GM21786 (cell line): ENCODE results near the gene CTNND2.

Experiments
- ATAC-seq: cut with Tn5 transposase; IDR thresholded peaks from one replicate; pipeline ENCODE4 v1.9.1; 2021; ENCODE audit not compliant: unreplicated experiment

The CTNND2 gene

DNA sequence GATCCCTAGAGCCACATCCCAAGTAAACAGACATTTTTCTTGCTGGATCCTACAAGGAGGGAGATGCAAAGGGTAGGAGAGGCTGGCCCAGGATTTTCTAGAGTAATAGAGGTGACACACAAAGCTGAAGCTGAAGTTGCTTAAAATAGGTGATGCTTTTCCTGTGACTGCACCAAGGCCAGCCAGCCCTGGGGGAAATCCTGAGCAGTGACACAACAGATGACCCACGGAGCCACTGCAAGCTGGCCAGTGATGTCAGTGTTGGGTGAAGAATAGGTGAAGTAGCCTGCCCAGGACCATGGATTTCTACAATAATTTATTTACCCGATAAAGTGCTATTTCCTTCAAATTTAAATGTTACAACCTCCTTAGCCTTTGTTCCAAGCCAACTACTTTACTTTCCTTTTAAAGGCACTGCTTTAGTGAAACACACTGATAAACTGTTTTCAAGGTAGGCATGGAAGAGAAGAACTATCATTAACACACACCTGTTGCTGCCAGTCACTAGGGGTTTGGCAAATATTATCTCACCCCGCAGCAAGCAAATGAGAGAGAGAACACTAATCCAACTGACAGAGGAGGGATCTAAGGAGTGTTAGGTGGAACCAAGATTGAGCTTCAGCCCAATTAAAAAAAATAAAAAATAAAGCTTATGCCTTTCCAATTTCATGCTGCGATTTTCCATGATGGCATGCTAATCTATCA lies 123.5 kb downstream of the CTNND2 start:
- ATAC-seq = no peak

DNA sequence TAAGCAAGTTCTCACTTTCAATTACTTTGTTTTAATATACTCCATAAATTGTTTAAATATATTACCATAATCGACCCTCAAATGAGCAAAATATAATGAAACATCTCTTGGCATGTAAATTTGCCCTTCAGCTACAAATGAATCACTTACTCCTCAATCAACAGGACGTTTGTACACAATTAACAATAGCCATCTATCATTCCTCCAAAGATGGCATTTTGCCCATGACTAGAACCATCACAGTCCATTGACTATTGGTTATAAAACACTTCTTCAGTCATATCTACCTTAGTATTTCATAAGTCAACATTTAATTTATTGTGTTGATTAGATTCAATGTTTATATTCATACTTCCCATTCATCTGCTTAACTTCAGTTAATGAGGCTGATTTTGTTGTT lies 127.2 kb downstream of the CTNND2 start:
- no peak for ATAC-seq

DNA sequence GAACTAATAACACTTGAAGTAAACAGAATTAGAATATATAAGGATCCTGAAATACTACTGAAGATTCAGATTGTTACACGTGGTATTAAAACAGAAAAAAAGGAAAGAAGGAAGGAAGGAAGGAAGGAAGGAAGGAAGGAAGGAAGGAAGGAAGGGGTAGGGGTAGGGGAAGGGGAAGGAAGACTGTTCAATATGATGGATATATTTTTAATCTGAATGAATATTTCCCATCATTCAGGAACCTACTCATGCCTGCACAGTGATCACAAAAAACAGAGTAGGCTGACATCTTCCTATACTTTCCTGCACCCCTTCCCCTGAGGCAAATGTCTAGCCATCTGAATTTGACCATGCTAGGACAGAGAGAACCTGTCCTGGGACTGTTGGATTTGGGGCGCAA lies 133.9 kb downstream of the CTNND2 start:
- no peak for ATAC-seq

DNA sequence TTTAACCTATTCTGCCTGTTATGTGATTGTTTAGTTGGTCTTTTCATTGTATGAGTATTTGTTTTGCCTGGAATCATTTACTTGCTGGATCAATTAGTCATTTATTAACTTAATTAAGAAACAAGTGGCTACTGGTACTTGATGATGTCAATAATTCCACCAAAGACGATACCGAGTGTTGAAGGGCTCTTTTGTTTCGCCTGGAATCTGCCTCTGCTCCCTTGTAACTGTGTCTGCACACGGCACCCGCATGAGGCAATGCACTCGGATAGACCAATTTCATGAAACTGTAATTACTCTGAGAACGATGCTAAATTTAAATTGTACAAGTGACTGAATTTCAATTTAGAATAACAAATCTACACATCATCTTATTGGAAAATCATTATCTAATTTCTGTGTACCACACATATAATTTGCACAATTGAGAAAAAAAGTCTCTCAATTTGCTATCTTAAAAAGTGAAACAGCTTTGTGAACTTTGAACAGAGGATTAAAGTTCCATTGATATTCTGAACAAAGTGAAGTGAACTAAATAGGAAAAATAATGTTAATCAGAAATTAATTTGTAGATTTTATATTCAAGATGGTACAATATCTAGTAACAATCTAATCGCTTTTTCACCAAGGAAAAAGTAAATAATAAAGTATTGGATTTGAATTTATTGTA lies 143.2 kb downstream of the CTNND2 start:
- ATAC-seq = no peak

DNA sequence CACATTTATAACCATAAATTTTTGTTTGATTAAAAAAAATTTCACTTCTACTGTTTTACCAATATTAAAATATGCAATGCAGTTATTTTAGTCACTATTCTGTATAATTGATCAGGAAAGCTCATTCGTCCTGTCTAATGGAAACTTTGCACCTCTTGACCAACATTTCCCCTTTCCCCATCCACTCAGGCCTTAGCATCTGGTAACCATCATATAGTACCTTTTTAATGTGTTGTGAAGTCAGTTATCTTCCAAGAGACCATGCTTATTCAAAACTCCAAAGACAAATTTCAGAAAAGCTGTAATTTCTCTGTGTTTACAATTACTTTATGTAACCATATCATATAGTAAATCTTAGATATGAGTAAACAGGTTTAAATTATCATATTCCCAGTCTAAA lies 145.9 kb downstream of the CTNND2 start:
- no peak for ATAC-seq

DNA sequence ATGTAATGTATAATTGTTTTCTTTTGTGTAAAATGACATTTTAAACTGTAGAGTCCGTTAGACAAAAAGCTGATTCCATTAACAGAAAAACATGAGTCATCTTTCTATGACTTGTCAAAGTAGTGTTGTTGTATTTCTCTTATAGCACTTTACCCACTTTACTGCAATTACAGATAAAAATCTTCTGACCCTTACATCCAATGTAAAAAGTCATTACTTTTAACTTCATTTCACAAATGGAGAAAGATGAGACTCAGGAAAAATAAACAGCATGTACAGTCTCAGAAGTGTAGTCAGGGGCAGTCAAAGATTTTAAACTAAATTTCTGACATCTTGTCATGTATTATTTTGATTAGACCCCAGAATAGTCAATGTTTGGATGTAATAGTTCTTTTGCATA lies 146.6 kb downstream of the CTNND2 start:
- no peak for ATAC-seq

DNA sequence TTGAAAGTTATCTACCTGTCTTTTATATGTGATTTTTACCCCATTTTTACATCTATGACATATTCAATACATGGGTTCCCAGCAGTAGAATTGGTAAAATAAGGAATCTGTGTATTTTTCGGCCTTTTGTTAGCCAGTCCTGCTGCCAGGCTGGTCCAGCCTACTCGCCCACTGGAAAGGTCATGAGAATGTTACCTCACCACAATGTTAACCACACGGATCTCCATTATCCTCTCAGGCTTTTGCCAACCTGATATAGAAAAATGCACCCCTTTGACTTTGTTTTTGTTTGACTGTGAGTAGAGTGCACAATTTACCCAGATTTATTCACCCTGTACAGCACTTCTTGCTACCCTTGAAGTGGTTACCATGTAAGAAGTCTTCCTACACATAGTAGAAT lies 167.2 kb downstream of the CTNND2 start:
- ATAC-seq = no peak

DNA sequence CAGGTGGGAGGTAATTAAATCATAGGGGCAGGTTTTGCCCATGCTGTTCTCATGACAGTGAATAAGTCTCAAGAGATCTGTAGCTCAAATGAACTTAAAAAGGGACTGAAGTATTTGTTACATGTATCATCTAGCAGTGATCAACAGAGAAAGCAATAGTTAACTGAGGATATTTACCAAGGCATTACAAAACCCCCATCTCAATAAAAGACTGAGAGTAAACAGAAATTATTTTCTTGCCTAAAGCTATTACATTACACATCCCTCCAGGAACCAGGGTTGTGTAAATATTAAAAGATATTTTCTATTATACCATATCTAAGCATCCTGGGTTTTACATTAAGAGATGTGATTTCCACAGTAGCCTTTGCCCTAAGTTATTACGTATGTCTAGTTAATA lies 169.9 kb downstream of the CTNND2 start:
- no peak for ATAC-seq

DNA sequence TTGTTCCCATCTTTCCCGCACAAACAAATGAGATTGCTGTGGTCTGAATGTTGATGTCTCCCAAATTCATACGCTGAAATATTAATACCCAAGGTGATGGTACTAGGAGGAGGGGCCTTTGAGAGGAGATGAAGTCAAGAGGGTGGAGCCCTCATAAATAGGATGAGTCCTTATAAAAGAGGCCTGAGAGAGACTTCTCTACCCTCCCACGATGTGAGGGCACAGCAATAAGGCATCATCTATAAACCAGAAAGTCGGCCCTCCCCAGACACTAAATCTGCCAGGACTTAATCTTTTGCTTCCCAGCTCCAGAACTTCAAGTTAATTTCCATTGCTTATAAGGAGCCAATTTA lies 170.4 kb downstream of the CTNND2 start:
- no peak for ATAC-seq

DNA sequence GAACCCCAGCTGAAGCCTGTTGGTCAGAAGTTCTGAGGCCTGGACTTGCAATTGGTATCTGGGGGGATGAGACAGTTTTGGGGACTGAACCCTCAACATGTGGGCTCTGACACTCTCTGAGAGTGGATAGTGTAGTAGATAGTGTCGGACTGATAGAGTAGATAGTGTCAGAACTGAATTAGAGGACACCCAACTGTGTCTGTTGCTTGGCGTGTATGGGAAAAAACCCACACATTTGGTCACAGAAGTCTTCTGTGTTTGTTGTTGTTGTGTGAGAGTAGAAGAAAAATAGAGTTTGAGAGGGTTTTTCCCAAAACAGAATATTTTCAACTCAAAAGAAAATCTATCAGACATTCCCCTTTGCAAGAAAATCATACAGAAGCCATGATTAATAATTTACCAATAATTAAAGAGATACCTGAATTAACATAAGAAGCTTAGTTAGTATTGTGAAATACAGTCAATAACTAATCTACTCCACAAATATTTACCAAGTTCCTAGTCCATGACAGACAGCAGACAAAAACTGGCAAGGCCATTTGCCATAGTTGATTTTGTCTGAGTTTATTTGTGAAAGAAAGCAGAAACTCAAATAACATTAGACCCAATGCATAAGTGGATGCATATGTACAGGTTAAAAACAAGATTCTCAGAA lies 170.9 kb downstream of the CTNND2 start:
- ATAC-seq = no peak

DNA sequence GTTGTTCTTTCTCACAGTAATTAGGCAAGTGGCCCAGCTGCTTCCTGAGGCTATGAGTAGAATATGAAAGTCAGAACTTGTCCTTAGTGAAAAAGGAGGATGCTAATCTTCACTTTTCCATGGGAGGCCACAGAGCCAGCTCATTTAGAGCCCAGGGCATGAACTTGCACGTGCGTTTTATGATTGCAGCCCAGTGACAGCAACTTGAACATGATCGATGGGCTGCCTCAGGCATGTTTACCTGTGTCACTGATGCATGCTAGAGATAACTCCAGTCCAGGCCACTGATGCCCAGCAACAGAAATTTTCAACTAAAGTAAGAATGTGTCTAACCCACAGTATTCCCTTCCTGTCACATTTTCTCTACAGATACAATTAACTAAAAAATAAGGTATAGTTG lies 179.3 kb downstream of the CTNND2 start:
- ATAC-seq = no peak

DNA sequence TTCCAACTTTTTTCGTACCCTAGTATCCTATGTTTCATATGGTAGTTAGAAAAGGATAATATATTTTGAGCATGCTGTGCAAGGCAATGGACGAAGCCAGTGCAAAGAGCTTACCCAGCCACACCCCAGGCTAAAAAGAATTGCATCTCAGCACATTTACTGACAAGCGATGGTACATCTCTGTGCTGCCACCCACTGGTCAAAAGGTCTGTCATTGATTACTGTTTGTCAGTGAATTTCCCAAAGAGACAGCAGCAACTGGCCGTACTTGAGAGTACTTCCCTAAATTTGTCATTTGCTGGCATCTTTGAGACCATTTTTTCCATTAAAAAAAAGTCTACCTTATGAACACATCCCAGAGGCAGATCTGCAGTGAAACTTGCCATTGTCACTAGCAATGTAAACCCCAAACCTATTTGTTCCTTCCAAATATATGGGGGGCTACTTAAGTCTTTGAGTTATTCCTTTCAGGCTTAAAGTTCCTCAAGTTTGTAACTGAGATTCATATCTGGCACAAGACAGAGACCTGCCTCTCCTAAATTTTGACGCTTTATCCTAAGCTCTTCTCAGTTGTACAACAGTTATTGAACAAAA lies 184.3 kb downstream of the CTNND2 start:
- ATAC-seq = no peak

DNA sequence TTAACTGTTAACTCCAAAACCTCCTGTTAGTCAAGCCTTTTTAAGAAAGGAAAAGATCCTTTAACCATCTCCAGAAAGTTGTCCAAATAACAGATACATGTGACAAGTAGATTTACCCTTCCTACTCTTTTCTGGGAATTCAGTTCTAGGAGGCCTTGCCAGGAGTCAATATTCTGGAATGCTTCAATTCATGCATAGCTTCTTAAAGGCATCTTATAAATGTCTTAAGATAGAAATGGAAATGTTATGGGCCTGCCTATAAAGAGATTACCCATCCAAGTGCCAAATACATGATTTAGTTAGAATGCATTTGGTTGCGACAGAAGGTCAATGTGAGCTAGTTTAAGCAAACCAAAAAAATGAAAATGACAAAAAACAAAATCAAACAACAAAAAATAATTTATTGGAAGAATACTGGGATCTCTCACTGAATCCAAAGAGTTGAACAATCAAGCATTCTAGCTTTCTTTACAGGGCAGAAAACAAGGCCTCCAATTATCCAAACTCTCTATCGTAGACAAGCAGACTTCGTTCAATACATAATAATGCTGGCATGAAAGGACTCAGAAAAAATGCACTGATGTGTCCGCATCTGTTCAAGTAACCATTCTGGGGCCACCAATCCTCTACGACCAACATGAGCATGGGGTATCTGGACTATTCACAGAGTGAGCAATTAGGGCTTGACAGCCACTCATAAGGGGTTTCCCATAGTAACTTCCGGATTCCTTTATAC lies 188.6 kb downstream of the CTNND2 start:
- no peak for ATAC-seq

DNA sequence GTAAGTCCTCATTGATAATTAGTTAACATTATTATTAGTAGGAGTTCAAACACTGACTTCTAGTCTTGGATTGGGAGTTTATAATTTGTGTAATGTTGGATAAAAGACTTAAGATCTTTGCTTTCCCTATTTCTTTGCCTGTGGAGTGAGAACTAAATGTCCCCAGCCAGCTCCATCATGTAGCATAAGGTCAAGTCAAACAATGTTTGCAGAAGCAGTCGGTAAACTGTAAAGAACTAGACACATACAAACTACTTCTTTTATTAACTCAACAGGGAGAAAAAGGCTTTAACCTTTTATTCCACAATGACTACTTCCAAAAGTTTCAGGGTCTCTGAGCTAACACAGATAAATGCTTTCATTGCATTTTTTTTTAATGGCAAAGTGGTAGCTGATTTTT lies 192.3 kb downstream of the CTNND2 start:
- no peak for ATAC-seq

DNA sequence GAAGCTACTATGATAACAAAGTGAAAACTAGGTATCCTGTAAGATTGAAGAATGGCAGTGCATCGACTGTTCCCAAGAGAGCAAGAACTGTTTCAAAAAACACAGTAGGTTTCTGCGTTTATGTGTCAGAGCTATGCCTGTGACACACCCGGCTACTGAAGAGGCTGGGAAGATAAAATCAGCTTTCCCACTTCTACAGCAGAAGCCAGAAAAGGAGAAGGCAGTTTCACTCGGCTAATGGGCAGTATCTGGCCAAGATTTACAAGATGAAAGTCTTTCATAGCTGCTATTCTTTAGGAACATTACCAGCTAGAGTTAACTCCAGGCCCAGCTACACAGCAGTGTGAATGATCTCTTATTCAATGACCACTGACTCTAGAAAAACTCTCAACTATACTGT lies 195.2 kb downstream of the CTNND2 start:
- no peak for ATAC-seq

DNA sequence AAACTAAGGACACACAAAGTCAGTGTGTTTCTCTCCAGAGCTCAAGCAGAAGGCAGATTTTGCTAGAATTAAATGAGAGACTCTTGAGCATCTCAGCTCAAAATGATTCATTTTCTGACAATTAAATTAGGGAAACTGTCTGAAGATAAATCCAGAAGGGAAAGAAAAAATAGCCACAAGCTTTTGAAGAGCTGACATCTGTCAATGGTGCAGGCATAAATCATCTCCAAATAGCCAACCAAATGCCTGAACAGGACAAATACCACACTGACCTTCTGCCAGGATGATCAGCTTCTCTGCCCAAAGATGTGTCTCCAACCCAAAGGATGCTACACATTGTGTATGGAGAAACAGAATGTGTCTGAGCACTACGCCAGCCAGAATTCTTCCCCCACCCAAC lies 199.3 kb downstream of the CTNND2 start:
- ATAC-seq = no peak

DNA sequence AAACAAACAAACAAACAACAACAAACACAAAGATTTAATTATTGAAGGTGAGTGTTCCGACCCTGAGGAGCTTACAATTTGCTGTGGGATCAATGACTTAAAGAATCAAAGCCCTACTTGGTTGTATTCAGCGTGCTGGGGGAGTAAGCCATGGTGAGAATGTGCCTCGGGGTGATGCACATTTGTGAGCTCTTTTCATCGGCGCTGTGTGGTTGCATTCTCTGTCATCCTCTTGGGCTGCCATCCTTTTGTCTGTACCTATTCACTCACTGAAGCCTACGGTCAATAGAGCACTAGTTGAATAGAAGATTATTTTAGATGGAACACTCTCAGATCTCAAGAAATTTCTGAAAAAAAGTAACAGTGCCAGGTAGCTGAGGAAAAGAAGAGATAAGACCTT lies 203.9 kb downstream of the CTNND2 start:
- no peak for ATAC-seq

DNA sequence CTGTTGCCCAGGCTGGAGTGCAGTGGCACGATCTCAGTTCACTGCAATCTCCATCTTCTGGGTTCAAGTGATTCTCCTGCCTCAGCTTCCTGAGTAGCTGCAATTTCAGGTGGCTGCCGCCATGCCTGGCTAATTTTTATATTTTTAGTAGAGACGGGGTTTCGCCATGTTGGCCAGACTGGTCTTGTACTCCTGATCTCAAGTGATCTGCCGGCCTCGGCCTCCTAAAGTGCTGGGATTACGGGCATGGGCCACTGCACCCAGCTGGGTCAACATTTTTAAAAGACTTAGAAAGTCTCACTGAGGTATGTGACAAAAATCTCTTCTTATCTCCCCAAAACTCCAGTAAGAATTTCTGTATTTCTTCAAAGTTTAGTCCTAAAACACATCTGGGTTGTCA lies 211.6 kb downstream of the CTNND2 start:
- no peak for ATAC-seq

DNA sequence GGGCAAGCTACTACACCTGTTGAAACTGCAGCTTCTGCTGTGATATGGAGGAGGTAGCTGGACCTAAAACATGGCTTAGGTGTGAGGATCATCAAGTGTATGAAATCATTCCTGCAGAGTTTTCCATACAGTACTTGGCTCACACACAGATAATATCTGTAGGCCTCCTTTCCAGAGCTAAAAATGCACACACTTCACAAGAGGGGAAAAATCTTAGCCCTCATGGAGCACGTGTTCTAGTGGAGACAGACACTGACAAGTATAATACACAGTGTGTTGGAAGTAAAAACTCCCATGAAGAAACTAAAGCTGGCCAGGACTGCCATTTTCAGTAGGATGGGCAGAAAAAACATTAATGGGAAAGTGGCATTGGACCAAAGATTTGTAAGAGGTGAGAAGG lies 216.7 kb downstream of the CTNND2 start:
- no peak for ATAC-seq

DNA sequence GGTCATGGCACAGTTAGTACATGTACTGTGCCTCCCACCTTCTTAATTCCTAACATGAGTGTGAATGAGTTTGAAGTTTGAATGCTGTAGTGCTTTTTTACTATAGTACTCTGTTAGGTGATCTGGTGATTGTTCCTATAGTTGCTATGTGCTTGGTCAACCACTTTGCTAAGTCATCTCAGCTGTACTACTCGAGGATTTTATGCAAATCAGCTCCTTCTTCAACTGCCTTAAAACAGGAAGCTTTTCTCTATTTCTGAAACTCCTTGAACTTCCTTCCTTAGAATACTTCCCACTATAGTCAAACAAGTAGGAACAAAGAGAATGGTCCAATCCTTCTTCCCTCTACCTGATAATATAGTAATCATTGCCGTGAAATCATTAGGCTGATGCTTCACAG lies 219.6 kb downstream of the CTNND2 start:
- no peak for ATAC-seq

DNA sequence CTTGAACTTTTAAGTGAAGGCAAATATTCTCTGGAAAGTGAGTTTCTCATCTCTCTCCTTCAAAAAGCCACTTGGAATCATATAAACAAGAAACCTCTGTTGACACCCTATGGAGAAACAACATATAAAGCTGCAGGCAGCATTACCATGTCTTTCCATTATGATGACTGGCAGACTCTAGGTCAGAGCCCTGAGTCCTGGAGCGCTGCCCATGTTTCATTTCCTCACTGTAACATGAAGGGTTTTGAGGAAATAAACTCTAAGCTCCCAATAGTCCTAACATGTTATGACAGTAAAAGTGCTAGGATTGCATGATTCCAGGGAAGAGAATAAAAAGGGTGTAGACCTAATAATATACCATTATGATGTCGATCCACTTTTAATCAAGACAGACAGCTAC lies 220.6 kb downstream of the CTNND2 start:
- ATAC-seq = no peak

DNA sequence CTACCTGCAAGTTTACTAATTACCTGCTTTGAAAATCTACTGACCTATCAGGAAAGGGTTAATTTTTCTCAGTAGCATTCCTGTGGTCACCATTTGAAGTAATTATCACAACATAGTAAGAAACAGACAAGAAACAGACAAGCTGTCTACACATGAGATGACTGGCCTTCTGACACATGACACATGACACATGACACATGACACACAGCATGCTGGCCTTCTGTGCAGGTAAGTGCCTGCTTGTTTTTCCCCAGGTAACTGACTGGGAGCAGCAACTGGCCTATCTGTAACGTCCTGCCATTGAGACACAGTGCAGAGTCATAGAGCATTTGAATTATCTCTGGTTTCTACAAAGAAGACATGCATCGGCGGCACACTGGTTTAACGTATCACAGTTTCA lies 222.4 kb downstream of the CTNND2 start:
- no peak for ATAC-seq
